ENCODE measurements around the gene PNLIPRP2.
A peak's percentile ranks its signal among the peaks of the same experiment; 100 is the strongest.

Gene PNLIPRP2

GRCh38 chr10:116657863-116658551 lies 37.3 kb downstream of the PNLIPRP2 start:
- no peak for DNase-seq

- no peak for DNase-seq
Observed at GRCh38 chr10:116659049-116659670, 38.4 kb downstream of the PNLIPRP2 start.

GRCh38 chr10:116660860-116661259 lies 40.1 kb downstream of the PNLIPRP2 start:
- no peak for DNase-seq

GRCh38 chr10:116663342-116663741 lies 42.6 kb downstream of the PNLIPRP2 start:
- no peak for DNase-seq

- no peak for DNase-seq
Observed at GRCh38 chr10:116664631-116665030, 43.9 kb downstream of the PNLIPRP2 start.

GRCh38 chr10:116665541-116666125 lies 44.9 kb downstream of the PNLIPRP2 start:
- DNase-seq: no peak

- DNase-seq: no peak
Observed at GRCh38 chr10:116667484-116667883, 46.7 kb downstream of the PNLIPRP2 start.

GRCh38 chr10:116668018-116668417 lies 47.3 kb downstream of the PNLIPRP2 start:
- DNase-seq: no peak

- DNase-seq: no peak
Observed at GRCh38 chr10:116668446-116668845, 47.7 kb downstream of the PNLIPRP2 start.

- DNase-seq: no peak
Observed at GRCh38 chr10:116669080-116669479, 48.3 kb downstream of the PNLIPRP2 start.

- DNase-seq: no peak
Observed at GRCh38 chr10:116669832-116670644, 49.3 kb downstream of the PNLIPRP2 start.

- DNase-seq: no peak
Observed at GRCh38 chr10:116670706-116671105, 50.0 kb downstream of the PNLIPRP2 start.

- peak in 1 of 3 experiments; percentile 23 for DNase-seq
Observed at GRCh38 chr10:116671274-116671926, 50.6 kb downstream of the PNLIPRP2 start.

GRCh38 chr10:116672891-116673290 lies 52.1 kb downstream of the PNLIPRP2 start:
- DNase-seq: no peak

- no peak for DNase-seq
Observed at GRCh38 chr10:116673866-116674265, 53.1 kb downstream of the PNLIPRP2 start.

GRCh38 chr10:116674901-116675423 lies 54.2 kb downstream of the PNLIPRP2 start:
- no peak for DNase-seq

GRCh38 chr10:116676118-116676517 lies 55.4 kb downstream of the PNLIPRP2 start:
- no peak for DNase-seq

GRCh38 chr10:116676633-116677032 lies 55.9 kb downstream of the PNLIPRP2 start:
- DNase-seq: no peak

GRCh38 chr10:116679351-116679750 lies 58.6 kb downstream of the PNLIPRP2 start:
- DNase-seq: peak in 1 of 3 experiments; percentile 32

- DNase-seq: no peak
Observed at GRCh38 chr10:116683166-116683565, 62.4 kb downstream of the PNLIPRP2 start.

- DNase-seq: no peak
Observed at GRCh38 chr10:116683821-116684220, 63.1 kb downstream of the PNLIPRP2 start.

- no peak for DNase-seq
Observed at GRCh38 chr10:116684781-116685180, 64.0 kb downstream of the PNLIPRP2 start.

GRCh38 chr10:116685807-116686206 lies 65.1 kb downstream of the PNLIPRP2 start:
- DNase-seq: no peak
